GM19397 (cell line): Measurements from ENCODE around the gene LDB3.
A peak's percentile ranks its signal among the peaks of the same experiment; 100 is the strongest.

Experiments
- ATAC-seq: cut with Tn5 transposase; IDR thresholded peaks from one replicate; pipeline ENCODE4 v1.9.1; 2021; ENCODE audit warnings: mild to moderate bottlenecking, moderate library complexity; ENCODE audit not compliant: unreplicated experiment

The LDB3 gene

GRCh38 chr10:86757113-86757972, 89.0 kb downstream of the LDB3 start:
- ATAC-seq = peak; percentile 5

- ATAC-seq = no peak
These were observed 90.1 kb downstream of the LDB3 start for GRCh38 chr10:86758189-86759072.

- ATAC-seq = no peak
These were observed 90.9 kb downstream of the LDB3 start for GRCh38 chr10:86759073-86759672.

GRCh38 chr10:86763404-86763803, 95.1 kb downstream of the LDB3 start:
- no peak for ATAC-seq

- ATAC-seq = no peak
These were observed 97.2 kb downstream of the LDB3 start for GRCh38 chr10:86765548-86765947.

GRCh38 chr10:86768412-86769062, 100.2 kb downstream of the LDB3 start:
- no peak for ATAC-seq

GRCh38 chr10:86769991-86770390, 101.7 kb downstream of the LDB3 start:
- ATAC-seq = no peak

GRCh38 chr10:86770412-86770960, 102.2 kb downstream of the LDB3 start:
- ATAC-seq = no peak

GRCh38 chr10:86773498-86773897, 105.2 kb downstream of the LDB3 start:
- ATAC-seq = no peak

GRCh38 chr10:86775056-86775869, 107.0 kb downstream of the LDB3 start:
- ATAC-seq = peak; percentile 50

GRCh38 chr10:86775870-86776180, 107.5 kb downstream of the LDB3 start:
- ATAC-seq = no peak

GRCh38 chr10:86779220-86780017, 111.1 kb downstream of the LDB3 start:
- no peak for ATAC-seq

GRCh38 chr10:86782701-86783418, 114.5 kb downstream of the LDB3 start:
- ATAC-seq = no peak

GRCh38 chr10:86785037-86785436, 116.7 kb downstream of the LDB3 start:
- no peak for ATAC-seq
